Gastrocnemius medialis (tissue), 4 donors: ENCODE measurements around the gene ACAD11.

Experiments used
- POLR2A ChIP-seq, 2 donors: fragments of 450-650 bp; IDR thresholded peaks; one replicate each; pipeline ENCODE4 v1.6.1; 2017; ENCODE audit warnings: antibody characterized with exemption in 2 of 2, mild to moderate bottlenecking in 2 of 2, moderate library complexity in 2 of 2
- TF ChIP-seq, protein P1 (sequence below), 5 experiments: fragments of 450-650 bp in 3 of 5; fragments of 200-600 bp in 2 of 5; sonication (generic) in 2 of 5; IDR thresholded peaks in 4 of 5; conservative IDR thresholded peaks in 1 of 5; 1 replicate in 4 of 5; 2 replicates in 1 of 5; pipeline ENCODE4 v1.5.1; 2016 to 2019; ENCODE audit warnings: antibody characterized with exemption in 5 of 5, mild to moderate bottlenecking in 3 of 5, moderate library complexity in 3 of 5

- TF ChIP-seq, protein P1, sequence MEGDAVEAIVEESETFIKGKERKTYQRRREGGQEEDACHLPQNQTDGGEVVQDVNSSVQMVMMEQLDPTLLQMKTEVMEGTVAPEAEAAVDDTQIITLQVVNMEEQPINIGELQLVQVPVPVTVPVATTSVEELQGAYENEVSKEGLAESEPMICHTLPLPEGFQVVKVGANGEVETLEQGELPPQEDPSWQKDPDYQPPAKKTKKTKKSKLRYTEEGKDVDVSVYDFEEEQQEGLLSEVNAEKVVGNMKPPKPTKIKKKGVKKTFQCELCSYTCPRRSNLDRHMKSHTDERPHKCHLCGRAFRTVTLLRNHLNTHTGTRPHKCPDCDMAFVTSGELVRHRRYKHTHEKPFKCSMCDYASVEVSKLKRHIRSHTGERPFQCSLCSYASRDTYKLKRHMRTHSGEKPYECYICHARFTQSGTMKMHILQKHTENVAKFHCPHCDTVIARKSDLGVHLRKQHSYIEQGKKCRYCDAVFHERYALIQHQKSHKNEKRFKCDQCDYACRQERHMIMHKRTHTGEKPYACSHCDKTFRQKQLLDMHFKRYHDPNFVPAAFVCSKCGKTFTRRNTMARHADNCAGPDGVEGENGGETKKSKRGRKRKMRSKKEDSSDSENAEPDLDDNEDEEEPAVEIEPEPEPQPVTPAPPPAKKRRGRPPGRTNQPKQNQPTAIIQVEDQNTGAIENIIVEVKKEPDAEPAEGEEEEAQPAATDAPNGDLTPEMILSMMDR (IDR thresholded peaks at IDR 0.05 in 4 of 5, conservative IDR thresholded peaks at IDR 0.05 in 1 of 5): no peak
- TF ChIP-seq POLR2A (IDR thresholded peaks at IDR 0.05): no peak
Measured at GRCh38 chr3:132695422-132695821, 35.8 kb upstream of the ACAD11 start.
